Measurements from ENCODE around the gene CCL2.

The CCL2 gene

DNA sequence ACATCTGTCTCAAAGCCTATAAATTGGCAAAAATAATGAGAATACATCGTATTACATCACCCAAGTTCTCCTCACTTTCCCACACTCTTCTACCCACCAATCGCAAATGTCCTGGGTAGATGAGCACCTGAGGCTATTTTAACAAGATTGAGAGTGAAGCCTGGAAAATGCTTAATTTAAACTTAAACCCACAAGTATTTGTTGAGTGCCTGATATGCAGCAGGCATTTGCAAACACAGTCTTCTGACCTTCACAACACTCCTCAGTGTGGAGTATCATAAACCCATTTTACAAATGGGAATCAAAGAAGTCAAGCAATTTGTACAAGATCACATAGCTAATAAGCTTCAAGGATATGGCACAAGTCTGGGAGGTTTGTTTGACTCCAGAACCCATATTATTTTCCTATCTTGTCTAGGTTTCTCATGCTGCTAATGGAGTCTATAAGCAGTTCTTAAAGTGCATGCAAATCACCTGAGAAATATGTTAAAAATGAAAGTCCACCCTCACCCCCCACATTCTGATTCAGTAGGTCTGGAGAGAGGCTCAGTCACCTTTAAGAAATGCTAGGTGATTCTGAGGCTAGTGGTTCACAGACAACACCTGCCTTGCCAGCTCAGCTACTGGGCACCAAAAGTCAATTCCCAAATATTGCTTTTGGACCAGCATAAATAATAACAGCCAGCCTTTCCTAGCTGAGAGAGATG, 34.9 kb upstream of the CCL2 start:
- no peak overlapping the region for H3K4me3 ChIP-seq (replicated peaks; ENCODE audit: low read depth, low read length)
- no peak for DNase-seq (ENCODE audit: low read depth)
- TF ChIP-seq, protein P1, sequence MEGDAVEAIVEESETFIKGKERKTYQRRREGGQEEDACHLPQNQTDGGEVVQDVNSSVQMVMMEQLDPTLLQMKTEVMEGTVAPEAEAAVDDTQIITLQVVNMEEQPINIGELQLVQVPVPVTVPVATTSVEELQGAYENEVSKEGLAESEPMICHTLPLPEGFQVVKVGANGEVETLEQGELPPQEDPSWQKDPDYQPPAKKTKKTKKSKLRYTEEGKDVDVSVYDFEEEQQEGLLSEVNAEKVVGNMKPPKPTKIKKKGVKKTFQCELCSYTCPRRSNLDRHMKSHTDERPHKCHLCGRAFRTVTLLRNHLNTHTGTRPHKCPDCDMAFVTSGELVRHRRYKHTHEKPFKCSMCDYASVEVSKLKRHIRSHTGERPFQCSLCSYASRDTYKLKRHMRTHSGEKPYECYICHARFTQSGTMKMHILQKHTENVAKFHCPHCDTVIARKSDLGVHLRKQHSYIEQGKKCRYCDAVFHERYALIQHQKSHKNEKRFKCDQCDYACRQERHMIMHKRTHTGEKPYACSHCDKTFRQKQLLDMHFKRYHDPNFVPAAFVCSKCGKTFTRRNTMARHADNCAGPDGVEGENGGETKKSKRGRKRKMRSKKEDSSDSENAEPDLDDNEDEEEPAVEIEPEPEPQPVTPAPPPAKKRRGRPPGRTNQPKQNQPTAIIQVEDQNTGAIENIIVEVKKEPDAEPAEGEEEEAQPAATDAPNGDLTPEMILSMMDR (IDR thresholded peaks at IDR 0.05; ENCODE audit: low read length, missing control alignments), result no peak

DNA sequence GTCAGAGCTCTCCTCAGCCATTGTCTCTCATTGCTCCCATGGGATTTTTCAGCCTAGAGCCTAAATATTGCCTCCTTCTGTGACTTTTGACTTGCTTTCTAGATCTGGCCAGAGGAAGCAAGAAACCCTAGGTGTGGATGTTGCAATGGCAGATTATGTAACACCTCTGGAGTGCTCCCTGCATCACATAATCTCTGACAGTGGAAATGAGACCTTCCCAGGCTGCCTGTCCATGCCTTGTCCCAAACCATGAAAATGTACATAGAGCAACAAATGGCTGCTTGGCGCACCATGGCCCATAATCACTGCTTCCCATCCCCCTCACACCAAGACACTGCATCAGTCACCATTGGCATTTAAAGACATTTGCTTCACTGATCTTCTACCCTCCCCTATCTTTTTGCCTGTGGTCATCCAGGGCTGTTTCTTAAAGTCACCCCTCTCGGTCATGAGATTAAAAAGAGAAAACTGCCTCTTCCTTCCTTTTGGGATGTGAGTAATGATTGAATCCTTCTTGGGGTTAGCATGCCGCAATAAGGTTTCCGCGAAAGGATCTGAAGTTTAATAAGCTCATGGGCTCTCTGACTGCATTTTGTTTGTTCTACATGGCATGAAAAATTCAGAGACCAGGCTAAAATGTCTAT, 34.2 kb upstream of the CCL2 start:
- TF ChIP-seq, protein P1 (IDR thresholded peaks at IDR 0.05; ENCODE audit: low read length, missing control alignments), result no peak
- H3K4me3 ChIP-seq (replicated peaks; ENCODE audit: low read depth, low read length), result no peak overlapping the region
- DNase-seq (ENCODE audit: low read depth), result peak; percentile 55

DNA sequence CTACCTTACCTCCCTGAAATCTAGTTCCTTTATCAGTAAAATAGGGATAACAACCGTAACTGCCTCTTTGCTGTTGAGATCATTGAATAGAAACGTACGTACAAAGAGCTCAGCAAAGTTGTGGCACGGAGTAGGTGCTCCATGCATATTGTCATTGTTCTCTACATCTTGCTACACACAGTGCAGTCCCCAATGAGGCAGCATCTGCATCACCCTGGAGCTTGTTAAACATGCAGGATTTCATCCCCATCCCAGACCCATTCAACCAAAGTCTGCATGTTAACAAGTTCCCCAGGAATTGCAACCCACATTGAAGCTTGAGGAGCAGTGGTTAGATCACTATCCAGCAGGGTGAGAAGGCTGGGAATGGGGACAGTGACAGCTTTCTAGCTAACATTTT, 33.7 kb upstream of the CCL2 start:
- no peak for DNase-seq (ENCODE audit: low read depth)
- H3K4me3 ChIP-seq (replicated peaks; ENCODE audit: low read depth, low read length), result no peak overlapping the region
- TF ChIP-seq, protein P1 (IDR thresholded peaks at IDR 0.05; ENCODE audit: low read length, missing control alignments), result no peak

DNA sequence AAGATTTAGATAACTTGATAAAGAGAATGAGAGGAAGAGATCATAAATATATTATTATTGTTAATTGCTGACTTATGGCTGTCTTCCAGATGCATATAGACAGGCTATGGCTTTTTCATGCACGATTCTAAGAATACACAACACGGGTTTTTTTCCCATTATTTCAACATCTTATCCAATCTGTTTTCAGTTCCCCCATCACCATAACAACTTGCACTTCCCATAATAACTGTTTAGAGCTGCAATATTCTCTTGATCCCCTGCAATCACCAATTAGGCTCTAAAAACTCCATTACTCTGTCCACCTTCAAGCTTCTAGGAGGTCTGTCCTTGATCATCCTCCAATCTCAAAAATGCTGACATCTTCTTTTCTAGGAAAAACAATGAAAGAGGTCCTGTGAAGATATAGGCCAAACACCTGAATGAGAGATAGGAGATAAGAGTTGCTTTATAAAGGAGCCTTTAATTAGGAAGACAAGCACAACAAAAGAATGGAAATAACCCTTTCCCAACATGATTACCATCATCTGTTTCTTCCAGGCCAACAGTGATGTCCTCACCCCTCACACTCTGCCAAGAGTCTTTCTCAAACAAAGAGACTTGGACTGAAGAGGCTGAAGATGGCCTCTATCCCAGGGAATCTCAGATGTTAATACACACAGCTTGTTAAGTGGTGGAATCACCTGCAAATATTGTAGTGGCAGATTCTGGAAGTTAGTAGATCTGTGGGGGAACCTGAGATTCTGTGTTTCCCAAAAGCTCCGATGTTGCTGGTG, 32.2 kb upstream of the CCL2 start:
- DNase-seq (ENCODE audit: low read depth), result no peak

DNA sequence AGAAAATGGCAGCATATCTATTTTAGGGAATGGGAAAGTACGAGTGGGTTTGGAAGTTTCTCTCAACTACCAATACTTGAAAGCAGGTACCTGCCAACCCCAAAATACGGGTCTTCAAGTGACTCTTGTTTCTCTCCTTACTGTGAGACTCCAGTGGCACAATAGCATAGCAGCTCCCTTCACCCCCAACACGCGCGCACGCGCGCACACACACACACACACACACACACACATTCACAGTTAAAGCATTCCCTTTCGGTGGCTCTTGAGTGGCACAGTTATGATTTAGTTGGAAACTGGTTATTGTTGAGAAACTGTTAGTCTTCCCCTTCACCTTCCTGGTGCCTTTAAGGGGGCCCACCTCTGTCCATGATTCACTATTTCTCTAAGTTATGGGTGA, 30.0 kb upstream of the CCL2 start:
- DNase-seq (ENCODE audit: low read depth), result no peak
- H3K4me3 ChIP-seq (replicated peaks; ENCODE audit: low read depth, low read length), result no peak overlapping the region
- TF ChIP-seq, protein P1 (IDR thresholded peaks at IDR 0.05; ENCODE audit: low read length, missing control alignments), result no peak

More for the DNA sequence above, 32.2 kb upstream of the CCL2 start:
- TF ChIP-seq, protein P1 (IDR thresholded peaks at IDR 0.05; ENCODE audit: low read length, missing control alignments), result no peak
- no peak overlapping the region for H3K4me3 ChIP-seq (replicated peaks; ENCODE audit: low read depth, low read length)

DNA sequence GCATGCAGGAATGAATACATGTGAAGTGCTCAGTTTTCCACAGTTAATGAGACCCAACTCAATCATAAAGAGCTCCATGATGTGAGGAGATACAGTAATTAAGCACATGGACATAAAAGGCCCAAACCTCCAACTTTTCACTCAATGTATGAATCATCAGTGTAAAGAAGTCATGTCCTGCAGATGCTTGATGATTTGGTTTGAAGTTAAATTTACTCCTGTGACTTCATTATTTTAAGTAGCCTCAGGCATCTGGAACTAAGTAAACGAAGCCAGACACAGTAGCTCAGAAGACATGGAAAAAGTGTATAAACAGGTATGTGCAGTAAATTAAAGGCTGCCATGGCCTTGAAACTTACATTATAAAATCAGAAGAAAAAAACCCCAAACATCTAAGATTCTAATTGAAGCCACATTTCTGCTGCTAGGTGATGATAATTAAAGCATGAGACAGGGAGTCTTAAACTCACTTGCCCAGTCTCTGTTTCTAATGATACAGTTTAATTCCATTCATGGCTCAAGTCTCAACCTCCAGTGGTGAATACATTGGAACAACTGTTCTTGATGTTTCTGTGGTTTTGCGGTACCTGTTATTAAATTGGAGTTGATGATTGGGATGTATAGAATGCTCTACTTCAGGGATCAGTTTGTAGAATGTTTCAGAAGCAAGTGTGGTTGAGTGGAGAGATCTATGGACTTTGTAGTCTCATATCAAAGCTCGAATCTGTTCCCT, 28.9 kb upstream of the CCL2 start:
- TF ChIP-seq, protein P1 (IDR thresholded peaks at IDR 0.05; ENCODE audit: low read length, missing control alignments), result no peak
- no peak overlapping the region for H3K4me3 ChIP-seq (replicated peaks; ENCODE audit: low read depth, low read length)
- no peak for DNase-seq (ENCODE audit: low read depth)

Measured in fibroblast of pulmonary artery (primary cell).